Activated T-cell treated with anti-CD3 and anti-CD28 coated beads, Interleukin-2, amount 50 U/mL, for 24 hours (primary cell): ENCODE data around the gene NEK11.

Source experiments
- DNase-seq: peaks from one replicate; pipeline ENCODE4 v3.0.0-alpha.2; 2020
- H3K27ac Mint-ChIP-seq: 2 replicates; pipeline ENCODE4 v1.8.0; 2020; ENCODE audit warnings: mild to moderate bottlenecking, mixed read lengths
- H3K27me3 Mint-ChIP-seq: 2 replicates; pipeline ENCODE4 v1.8.0; 2020; ENCODE audit warnings: mixed read lengths
- H3K36me3 Mint-ChIP-seq: 2 replicates; pipeline ENCODE4 v1.8.0; 2020; ENCODE audit warnings: low read depth, mixed read lengths
- H3K4me1 Mint-ChIP-seq: 2 replicates; pipeline ENCODE4 v1.8.0; 2020; ENCODE audit warnings: low read depth, mixed read lengths
- H3K4me3 Mint-ChIP-seq: 2 replicates; pipeline ENCODE4 v1.8.0; 2020; ENCODE audit warnings: mild to moderate bottlenecking, moderate library complexity, mixed read lengths
- H3K9me3 Mint-ChIP-seq: 2 replicates; pipeline ENCODE4 v1.8.0; 2020; ENCODE audit warnings: mixed read lengths

NEK11 gene

DNA sequence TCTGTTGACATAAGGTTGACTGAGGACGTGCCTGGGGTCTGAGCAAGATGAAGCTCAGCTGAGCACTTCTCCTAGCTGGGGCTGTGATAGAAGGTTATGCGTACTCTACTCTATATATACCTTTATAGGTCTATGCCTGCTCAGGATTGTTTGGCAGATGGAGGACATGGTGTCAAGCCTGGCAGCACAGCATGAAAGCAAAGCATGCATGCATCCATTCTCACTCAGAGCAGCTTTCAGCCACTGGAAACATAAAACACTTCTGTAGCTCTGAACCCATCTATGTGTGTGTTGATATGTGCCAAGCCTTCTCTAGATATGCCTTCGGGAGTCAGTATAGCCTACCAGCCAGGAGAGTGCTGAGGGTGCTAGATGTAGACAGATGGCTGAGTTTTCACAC is 212.6 kb downstream of the NEK11 start:
- Mint-ChIP-seq H3K4me1 (no peaks in the 10 kb centered on the region), H3K27me3 (no peaks in the 10 kb centered on the region), H3K27ac (no peak overlapping the region), H3K36me3 (no peaks in the 10 kb centered on the region), H3K9me3 (no peaks in the 10 kb centered on the region), H3K4me3 (no peak overlapping the region)
- DNase-seq = no peak

- Mint-ChIP-seq H3K27me3 (no peaks in the 10 kb centered on the region), H3K9me3 (no peaks in the 10 kb centered on the region), H3K4me1 (no peaks in the 10 kb centered on the region), H3K27ac (no peak overlapping the region), H3K4me3 (no peak overlapping the region), H3K36me3 (no peaks in the 10 kb centered on the region)
- no peak for DNase-seq
These were observed 215.5 kb downstream of the NEK11 start for GRCh38 chr3:131242201-131242600.

GRCh38 chr3:131250466-131250865 is 223.8 kb downstream of the NEK11 start:
- no peaks in the 10 kb centered on the region for H3K36me3 Mint-ChIP-seq
- H3K27me3 Mint-ChIP-seq = no peaks in the 10 kb centered on the region
- no peak for DNase-seq
- H3K4me1 Mint-ChIP-seq = no peaks in the 10 kb centered on the region
- peaks cover 8% of the 10 kb centered on the region for H3K9me3 Mint-ChIP-seq
- H3K27ac Mint-ChIP-seq = no peak overlapping the region
- H3K4me3 Mint-ChIP-seq = no peak overlapping the region

- H3K4me3 Mint-ChIP-seq = no peak overlapping the region
- peaks cover 7% of the 10 kb centered on the region for H3K9me3 Mint-ChIP-seq
- no peaks in the 10 kb centered on the region for H3K36me3 Mint-ChIP-seq
- H3K27me3 Mint-ChIP-seq = no peaks in the 10 kb centered on the region
- H3K27ac Mint-ChIP-seq = no peak overlapping the region
- DNase-seq = no peak
- no peaks in the 10 kb centered on the region for H3K4me1 Mint-ChIP-seq
These were observed 233.8 kb downstream of the NEK11 start for GRCh38 chr3:131260525-131260924.

- Mint-ChIP-seq H3K4me1 (no peaks in the 10 kb centered on the region), H3K36me3 (no peaks in the 10 kb centered on the region), H3K27ac (no peak overlapping the region), H3K4me3 (no peak overlapping the region), H3K9me3 (peaks cover 7% of the 10 kb centered on the region), H3K27me3 (no peaks in the 10 kb centered on the region)
- DNase-seq = no peak
These were observed 234.4 kb downstream of the NEK11 start for GRCh38 chr3:131261104-131261503.

DNA sequence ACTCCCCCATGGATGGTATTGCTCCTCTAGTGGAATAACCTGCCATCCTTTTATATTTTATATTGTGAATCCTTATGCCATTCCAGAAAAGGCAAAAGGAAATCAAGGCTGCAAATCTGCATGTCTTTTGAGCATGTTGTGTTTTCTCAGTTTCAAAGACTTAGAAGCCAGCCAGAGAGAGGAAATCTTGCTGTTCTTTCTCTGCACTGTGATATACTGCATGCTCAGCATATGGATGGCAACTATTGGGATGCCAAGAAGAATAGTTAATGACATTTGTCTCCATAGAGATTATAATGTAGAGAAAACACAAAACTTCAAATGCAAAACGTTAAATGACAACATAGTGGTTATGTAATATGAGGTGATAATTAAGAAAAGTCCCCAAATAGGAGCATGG is 248.9 kb downstream of the NEK11 start:
- H3K9me3 Mint-ChIP-seq = no peaks in the 10 kb centered on the region
- no peaks in the 10 kb centered on the region for H3K27me3 Mint-ChIP-seq
- H3K4me3 Mint-ChIP-seq = no peak overlapping the region
- no peaks in the 10 kb centered on the region for H3K36me3 Mint-ChIP-seq
- no peaks in the 10 kb centered on the region for H3K4me1 Mint-ChIP-seq
- H3K27ac Mint-ChIP-seq = no peak overlapping the region
- no peak for DNase-seq

- Mint-ChIP-seq H3K27ac (no peak overlapping the region), H3K36me3 (no peaks in the 10 kb centered on the region), H3K4me1 (no peaks in the 10 kb centered on the region), H3K27me3 (no peaks in the 10 kb centered on the region), H3K4me3 (no peak overlapping the region), H3K9me3 (no peaks in the 10 kb centered on the region)
- DNase-seq = no peak
These were observed 251.3 kb downstream of the NEK11 start for GRCh38 chr3:131277836-131278497.

DNA sequence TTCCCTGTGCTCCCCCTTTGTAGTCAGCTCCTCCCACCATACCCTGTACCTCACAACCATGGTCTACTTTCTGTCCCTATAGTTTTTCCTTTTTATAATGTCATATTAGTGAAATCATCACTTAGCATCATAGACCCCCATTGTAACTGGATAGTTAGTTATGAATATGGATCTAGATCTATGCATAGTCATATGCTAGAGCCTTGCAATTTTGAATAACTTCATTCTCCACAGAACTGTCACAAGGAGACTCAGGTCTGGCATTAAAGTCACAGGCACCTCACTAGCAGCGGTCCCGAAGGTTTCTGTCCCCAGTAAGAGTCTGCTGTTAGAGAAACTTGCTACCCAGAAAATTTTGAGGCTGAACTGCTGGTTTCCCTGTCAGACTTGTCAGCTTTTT is 252.9 kb downstream of the NEK11 start:
- H3K4me1 Mint-ChIP-seq = no peaks in the 10 kb centered on the region
- no peak overlapping the region for H3K27ac Mint-ChIP-seq
- H3K9me3 Mint-ChIP-seq = no peaks in the 10 kb centered on the region
- no peak overlapping the region for H3K4me3 Mint-ChIP-seq
- no peaks in the 10 kb centered on the region for H3K36me3 Mint-ChIP-seq
- no peaks in the 10 kb centered on the region for H3K27me3 Mint-ChIP-seq
- no peak for DNase-seq

- no peaks in the 10 kb centered on the region for H3K27me3 Mint-ChIP-seq
These were observed 255.7 kb downstream of the NEK11 start for GRCh38 chr3:131282379-131282778.

GRCh38 chr3:131282967-131283366 is 256.3 kb downstream of the NEK11 start:
- no peaks in the 10 kb centered on the region for H3K27me3 Mint-ChIP-seq
- no peaks in the 10 kb centered on the region for H3K4me1 Mint-ChIP-seq
- no peak overlapping the region for H3K4me3 Mint-ChIP-seq
- no peaks in the 10 kb centered on the region for H3K36me3 Mint-ChIP-seq
- DNase-seq = no peak
- no peaks in the 10 kb centered on the region for H3K9me3 Mint-ChIP-seq
- H3K27ac Mint-ChIP-seq = no peak overlapping the region

More at GRCh38 chr3:131282379-131282778, 255.7 kb downstream of the NEK11 start:
- no peak for DNase-seq
- no peaks in the 10 kb centered on the region for H3K36me3 Mint-ChIP-seq
- H3K27ac Mint-ChIP-seq = no peak overlapping the region
- H3K4me3 Mint-ChIP-seq = no peak overlapping the region
- no peaks in the 10 kb centered on the region for H3K9me3 Mint-ChIP-seq
- H3K4me1 Mint-ChIP-seq = no peaks in the 10 kb centered on the region

GRCh38 chr3:131283862-131284261 is 257.2 kb downstream of the NEK11 start:
- Mint-ChIP-seq H3K27ac (no peak overlapping the region), H3K36me3 (no peaks in the 10 kb centered on the region), H3K4me3 (no peak overlapping the region), H3K9me3 (no peaks in the 10 kb centered on the region), H3K27me3 (no peaks in the 10 kb centered on the region), H3K4me1 (no peaks in the 10 kb centered on the region)
- no peak for DNase-seq

- Mint-ChIP-seq H3K27ac (no peak overlapping the region), H3K36me3 (no peaks in the 10 kb centered on the region)
- no peak for DNase-seq
These were observed 257.6 kb downstream of the NEK11 start for GRCh38 chr3:131284302-131284701.

DNA sequence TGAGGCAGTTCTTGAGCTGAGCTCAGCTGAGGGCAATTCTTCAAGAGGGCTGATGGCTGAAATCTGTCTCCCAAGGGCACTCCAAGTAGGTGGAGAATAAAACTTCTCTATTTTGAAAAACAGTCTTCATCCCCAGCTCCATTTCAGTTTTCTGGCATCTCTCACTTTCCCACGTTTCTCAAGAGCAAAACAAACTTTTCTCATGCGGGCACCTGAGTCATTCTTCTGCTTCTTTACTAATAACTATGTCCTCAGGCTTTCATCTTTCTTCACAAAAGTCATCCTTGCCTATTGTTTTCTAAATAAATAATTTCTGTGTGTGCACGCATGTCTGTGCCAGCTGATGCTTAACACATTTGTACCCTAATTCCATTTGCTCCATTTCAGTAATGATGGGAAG is 258.8 kb downstream of the NEK11 start:
- no peaks in the 10 kb centered on the region for H3K4me1 Mint-ChIP-seq
- no peak overlapping the region for H3K4me3 Mint-ChIP-seq
- no peak for DNase-seq
- no peak overlapping the region for H3K27ac Mint-ChIP-seq
- no peaks in the 10 kb centered on the region for H3K27me3 Mint-ChIP-seq
- H3K36me3 Mint-ChIP-seq = no peaks in the 10 kb centered on the region
- H3K9me3 Mint-ChIP-seq = no peaks in the 10 kb centered on the region

More at GRCh38 chr3:131284302-131284701, 257.6 kb downstream of the NEK11 start:
- Mint-ChIP-seq H3K27me3 (no peaks in the 10 kb centered on the region), H3K4me1 (no peaks in the 10 kb centered on the region), H3K4me3 (no peak overlapping the region), H3K9me3 (no peaks in the 10 kb centered on the region)

DNA sequence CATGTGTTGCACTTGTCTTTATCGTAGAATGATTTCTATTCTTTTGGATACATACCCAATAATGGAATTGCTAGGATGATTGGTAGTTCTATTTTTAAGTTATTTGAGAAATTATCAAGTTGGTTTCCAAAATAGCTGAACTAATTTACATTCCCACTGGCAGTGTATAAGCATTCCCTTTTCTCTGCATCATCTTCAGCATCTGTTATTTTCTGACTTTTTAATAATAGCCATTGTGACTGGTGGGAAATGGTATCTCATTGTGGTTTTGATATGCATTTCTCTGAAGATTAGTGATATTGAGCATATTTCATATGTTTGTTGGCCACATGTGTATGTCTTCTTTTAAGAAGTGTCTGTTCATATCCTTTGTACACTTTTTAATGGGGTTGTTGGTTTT is 273.2 kb downstream of the NEK11 start:
- no peaks in the 10 kb centered on the region for H3K4me1 Mint-ChIP-seq
- H3K4me3 Mint-ChIP-seq = no peak overlapping the region
- H3K27ac Mint-ChIP-seq = no peak overlapping the region
- no peaks in the 10 kb centered on the region for H3K27me3 Mint-ChIP-seq
- no peaks in the 10 kb centered on the region for H3K36me3 Mint-ChIP-seq
- no peak for DNase-seq
- no peaks in the 10 kb centered on the region for H3K9me3 Mint-ChIP-seq

DNA sequence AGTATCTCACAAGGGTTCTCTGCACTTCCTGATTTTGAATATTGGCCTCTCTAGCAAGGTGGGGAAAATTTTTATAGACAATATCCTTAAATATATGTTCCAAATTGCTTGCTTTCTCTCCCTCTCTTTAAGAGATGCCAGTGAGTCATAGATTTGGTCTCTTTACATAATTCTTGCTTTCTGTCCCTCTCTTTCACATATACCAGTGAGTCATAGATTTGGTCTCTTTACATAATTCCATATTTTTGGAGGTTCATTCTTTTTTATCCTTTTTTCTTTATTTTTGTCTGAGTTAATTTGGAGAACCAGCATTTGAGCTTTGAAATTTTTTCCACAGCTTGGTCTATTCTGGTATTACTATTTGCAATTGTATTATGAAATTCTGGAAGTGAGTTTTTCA is 277.2 kb downstream of the NEK11 start:
- no peaks in the 10 kb centered on the region for H3K9me3 Mint-ChIP-seq
- H3K36me3 Mint-ChIP-seq = no peaks in the 10 kb centered on the region
- no peak overlapping the region for H3K27ac Mint-ChIP-seq
- no peaks in the 10 kb centered on the region for H3K4me1 Mint-ChIP-seq
- no peak for DNase-seq
- no peak overlapping the region for H3K4me3 Mint-ChIP-seq
- peaks cover 12% of the 10 kb centered on the region for H3K27me3 Mint-ChIP-seq

GRCh38 chr3:131304890-131305289 is 278.2 kb downstream of the NEK11 start:
- no peaks in the 10 kb centered on the region for H3K4me1 Mint-ChIP-seq
- H3K9me3 Mint-ChIP-seq = no peaks in the 10 kb centered on the region
- no peaks in the 10 kb centered on the region for H3K36me3 Mint-ChIP-seq
- H3K27me3 Mint-ChIP-seq = peaks cover 18% of the 10 kb centered on the region
- no peak for DNase-seq
- no peak overlapping the region for H3K27ac Mint-ChIP-seq
- H3K4me3 Mint-ChIP-seq = no peak overlapping the region
